Immature natural killer cell (primary cell): Measurements from ENCODE around the gene FIBCD1. TPM values are rescaled to one million over a fixed set of nuclear protein-coding genes. Genes with fewer than 3 reads are reported as not detected.

Experiments used
- DNase-seq, 3 donors: peaks; one replicate each; pipeline ENCODE4 v3.0.0; 2022; ENCODE audit warnings: mixed read lengths in 1 of 3
- H3K27ac Mint-ChIP-seq, 6 donors: one replicate each; pipeline ENCODE4 v1.8.0; 2020; ENCODE audit warnings: mixed read lengths in 6 of 6, mild to moderate bottlenecking in 5 of 6, inconsistent platforms in 4 of 6, moderate library complexity in 3 of 6
- H3K27me3 Mint-ChIP-seq, 3 donors: one replicate each; pipeline ENCODE4 v1.8.0; 2020 to 2021; ENCODE audit warnings: low read depth in 3 of 3, mild to moderate bottlenecking in 3 of 3, mixed read lengths in 3 of 3, moderate library complexity in 3 of 3, inconsistent platforms in 1 of 3
- H3K36me3 Mint-ChIP-seq, 3 donors: one replicate each; pipeline ENCODE4 v1.8.0; 2020; ENCODE audit warnings: mixed read lengths in 3 of 3, inconsistent platforms in 2 of 3, mild to moderate bottlenecking in 2 of 3
- H3K4me1 Mint-ChIP-seq, 2 donors: one replicate each; pipeline ENCODE4 v1.8.0; 2020; ENCODE audit warnings: inconsistent platforms in 2 of 2, mild to moderate bottlenecking in 2 of 2, mixed read lengths in 2 of 2, moderate library complexity in 1 of 2
- H3K4me3 Mint-ChIP-seq, 5 donors: one replicate each; pipeline ENCODE4 v1.8.0; 2020; ENCODE audit warnings: mild to moderate bottlenecking in 5 of 5, mixed read lengths in 5 of 5, inconsistent platforms in 3 of 5, moderate library complexity in 3 of 5
- H3K9me3 Mint-ChIP-seq, 6 donors: one replicate each; pipeline ENCODE4 v1.8.0; 2020; ENCODE audit warnings: mild to moderate bottlenecking in 6 of 6, mixed read lengths in 6 of 6, inconsistent platforms in 4 of 6, moderate library complexity in 3 of 6
- polyA plus RNA-seq, 3 donors: library from polyadenylated mRNA; unstranded; fragments of 300-500 nt; fragmentation: Illumina TruSeq; gene quantifications; one replicate each; pipeline ENCODE4 v1.2.3, GENCODE V29; 2021

The FIBCD1 gene
- polyA plus RNA-seq, 3 donors from 2014 or later = not detected

- no peak overlapping the region for H3K4me3 Mint-ChIP-seq
- no peaks in the 10 kb centered on the region for H3K4me1 Mint-ChIP-seq
- DNase-seq = no peak
- no peaks in the 10 kb centered on the region for H3K9me3 Mint-ChIP-seq
- no peaks in the 10 kb centered on the region for H3K36me3 Mint-ChIP-seq
- H3K27me3 Mint-ChIP-seq = peaks cover 0 to 7% (median 2%) of the 10 kb centered on the region in 3 donors
- no peak overlapping the region for H3K27ac Mint-ChIP-seq
Measured at GRCh38 chr9:130980526-130980925, 41.5 kb upstream of the FIBCD1 start.

DNA sequence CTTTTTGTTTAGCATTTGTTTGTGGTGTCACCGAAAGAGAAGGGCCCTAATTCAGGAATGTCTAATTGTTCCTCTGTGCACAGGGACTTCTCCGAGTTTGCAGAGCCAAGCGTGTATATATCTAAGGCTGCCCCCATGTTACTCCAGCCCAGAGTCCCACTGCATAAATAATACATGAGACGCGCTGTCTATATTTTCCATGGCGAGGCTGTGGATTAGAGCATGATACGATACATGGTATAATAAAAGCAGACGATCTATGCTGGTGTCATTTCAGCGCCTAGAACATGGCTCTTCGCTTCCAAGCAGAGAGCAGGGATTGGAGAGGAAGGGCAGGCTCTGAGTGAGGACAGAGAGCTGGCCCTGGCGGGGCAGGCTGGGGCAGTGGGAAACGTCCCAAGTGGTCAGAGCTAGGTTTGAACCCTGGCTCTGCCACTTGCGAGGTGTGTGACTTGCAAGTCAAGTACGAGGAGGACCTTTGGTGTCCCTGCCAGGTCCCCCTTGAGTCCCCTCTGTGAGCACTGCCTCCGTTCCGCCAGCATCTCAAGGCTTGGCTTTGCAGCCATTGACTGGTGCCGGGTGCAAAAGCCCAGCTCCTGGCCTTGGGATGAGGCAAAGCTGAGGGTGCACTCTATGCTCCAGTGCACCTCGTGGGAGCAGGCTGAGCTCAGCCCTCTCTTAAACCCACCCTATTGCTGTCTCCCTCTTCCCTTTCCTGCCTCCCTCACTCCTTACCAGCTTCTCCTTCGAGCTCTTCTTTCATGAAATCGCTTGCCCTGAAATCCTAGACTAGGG is 40.7 kb upstream of the FIBCD1 start:
- Mint-ChIP-seq H3K4me1 (no peaks in the 10 kb centered on the region), H3K36me3 (no peaks in the 10 kb centered on the region), H3K27me3 (peaks cover 2 to 7% (median 2%) of the 10 kb centered on the region in 3 donors), H3K27ac (no peak overlapping the region), H3K4me3 (no peak overlapping the region), H3K9me3 (no peaks in the 10 kb centered on the region)
- no peak for DNase-seq

DNA sequence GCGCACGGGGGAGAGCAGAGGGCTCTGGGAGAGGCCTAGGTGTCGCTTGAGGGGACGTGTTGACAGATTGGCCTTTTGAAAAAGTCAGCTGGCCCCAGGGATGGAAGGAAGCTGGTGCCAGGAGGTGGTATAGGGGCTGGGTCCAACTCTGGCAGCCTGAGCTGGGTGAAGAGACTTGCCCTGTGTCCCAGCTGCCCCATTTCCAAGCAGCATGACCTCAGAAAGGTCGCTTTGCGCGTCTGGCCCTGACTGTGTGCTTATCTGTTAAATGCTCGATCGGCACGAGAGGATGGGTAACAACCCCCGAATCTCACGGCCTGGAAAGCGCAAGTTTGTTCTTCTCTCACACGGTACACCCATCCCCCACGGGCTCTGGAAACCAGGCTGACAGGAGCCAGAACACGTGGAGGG is 38.8 kb upstream of the FIBCD1 start:
- Mint-ChIP-seq H3K27ac (no peak overlapping the region), H3K9me3 (no peaks in the 10 kb centered on the region), H3K4me3 (no peak overlapping the region), H3K36me3 (no peaks in the 10 kb centered on the region), H3K27me3 (peaks cover 2 to 7% (median 2%) of the 10 kb centered on the region in 3 donors), H3K4me1 (no peaks in the 10 kb centered on the region)
- no peak for DNase-seq

DNA sequence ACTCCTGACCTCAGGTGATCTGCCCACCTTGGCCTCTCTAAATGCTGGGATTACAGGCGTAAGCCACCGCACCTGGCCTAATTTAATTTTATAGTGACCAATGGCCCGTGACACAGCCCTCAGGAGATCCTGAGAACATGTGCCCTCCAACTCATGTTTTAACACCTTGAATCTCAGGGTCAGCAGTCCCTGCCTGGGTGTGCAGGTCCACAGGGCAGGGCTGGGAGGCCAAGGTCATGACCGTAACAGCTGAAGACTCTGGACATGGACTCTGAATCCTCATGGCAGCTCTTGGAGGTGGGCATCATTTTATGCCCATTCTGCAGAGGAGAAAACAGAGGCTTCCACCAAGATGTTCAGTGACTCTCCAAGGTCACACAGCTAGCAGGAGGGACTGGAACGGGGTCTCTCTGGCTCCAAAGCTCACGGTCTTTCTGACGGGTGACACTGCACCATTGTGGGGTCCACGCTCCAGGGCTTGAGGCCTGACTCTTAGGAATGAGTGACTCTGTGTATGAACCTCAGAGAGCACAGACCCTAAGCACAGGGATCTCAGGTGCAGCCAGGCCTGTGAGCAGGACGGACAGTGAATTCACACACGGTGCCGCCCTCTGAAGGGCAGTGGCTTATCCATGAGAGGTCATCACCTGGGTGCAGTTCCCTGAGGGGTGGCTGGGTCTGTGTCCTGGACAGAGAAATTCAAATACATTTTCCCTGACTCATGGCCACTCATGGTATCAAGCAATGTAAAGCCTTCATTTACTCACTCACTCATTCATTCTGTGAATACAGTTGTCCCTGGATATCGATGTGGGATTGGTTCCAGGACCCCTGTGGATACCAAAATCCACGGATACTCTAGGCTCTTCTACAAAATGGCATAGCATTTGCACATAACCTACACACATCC is 37.1 kb upstream of the FIBCD1 start:
- no peak overlapping the region for H3K27ac Mint-ChIP-seq
- H3K9me3 Mint-ChIP-seq = no peaks in the 10 kb centered on the region
- H3K4me3 Mint-ChIP-seq = no peak overlapping the region
- no peaks in the 10 kb centered on the region for H3K36me3 Mint-ChIP-seq
- DNase-seq = no peak
- peaks cover 2 to 11% (median 4%) of the 10 kb centered on the region in 3 donors for H3K27me3 Mint-ChIP-seq
- no peaks in the 10 kb centered on the region for H3K4me1 Mint-ChIP-seq

DNA sequence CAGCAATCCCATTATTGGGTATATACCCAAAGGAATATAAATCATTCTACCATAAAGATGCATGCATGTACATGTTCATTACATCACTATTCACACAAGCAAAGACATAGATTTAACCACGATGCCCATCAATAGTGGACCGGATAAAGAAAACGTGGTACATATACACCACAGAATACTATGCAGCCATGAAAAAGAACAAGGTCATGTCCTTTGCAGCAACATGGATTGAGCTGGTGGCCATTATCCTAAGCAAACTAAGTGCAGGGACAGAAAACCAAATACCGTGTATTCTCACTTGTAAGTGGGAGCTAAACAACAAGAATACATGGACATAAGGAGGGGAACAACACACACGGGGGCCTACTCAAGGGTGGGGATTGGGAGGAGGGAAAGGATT is 36.1 kb upstream of the FIBCD1 start:
- Mint-ChIP-seq H3K27ac (no peak overlapping the region), H3K4me3 (no peak overlapping the region), H3K36me3 (no peaks in the 10 kb centered on the region), H3K9me3 (no peaks in the 10 kb centered on the region), H3K4me1 (no peaks in the 10 kb centered on the region), H3K27me3 (peaks cover 2 to 8% (median 3%) of the 10 kb centered on the region in 3 donors)
- no peak for DNase-seq

DNA sequence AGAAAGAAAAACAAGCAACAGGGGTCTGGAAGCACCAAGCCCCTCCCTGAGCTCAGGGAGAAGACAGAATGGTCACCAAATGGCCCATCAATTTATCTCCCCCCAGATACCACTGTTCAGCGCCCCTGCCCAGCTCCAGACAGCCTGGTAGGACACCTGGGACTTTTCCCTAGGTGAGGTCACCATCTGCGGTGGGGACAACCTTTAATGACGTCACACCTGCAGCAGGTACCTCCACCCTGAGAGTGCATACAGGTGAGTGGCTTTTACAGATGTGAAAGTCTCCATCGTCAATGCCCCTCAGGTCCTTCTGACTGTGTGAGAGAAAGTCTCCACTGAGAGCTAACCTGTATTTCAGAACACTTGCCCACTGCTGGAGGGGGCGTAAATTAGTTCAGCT is 35.6 kb upstream of the FIBCD1 start:
- Mint-ChIP-seq H3K27me3 (peaks cover 2 to 7% (median 3%) of the 10 kb centered on the region in 3 donors), H3K4me1 (no peaks in the 10 kb centered on the region), H3K36me3 (no peaks in the 10 kb centered on the region), H3K4me3 (no peak overlapping the region), H3K27ac (no peak overlapping the region), H3K9me3 (no peaks in the 10 kb centered on the region)
- DNase-seq = no peak

GRCh38 chr9:130973686-130974281 is 34.7 kb upstream of the FIBCD1 start:
- H3K36me3 Mint-ChIP-seq = no peaks in the 10 kb centered on the region
- H3K27ac Mint-ChIP-seq = no peak overlapping the region
- H3K4me1 Mint-ChIP-seq = no peaks in the 10 kb centered on the region
- H3K4me3 Mint-ChIP-seq = no peak overlapping the region
- H3K27me3 Mint-ChIP-seq = peaks cover 2 to 7% (median 5%) of the 10 kb centered on the region in 3 donors
- no peak for DNase-seq
- no peaks in the 10 kb centered on the region for H3K9me3 Mint-ChIP-seq

GRCh38 chr9:130972957-130973685 is 34.1 kb upstream of the FIBCD1 start:
- no peaks in the 10 kb centered on the region for H3K36me3 Mint-ChIP-seq
- H3K9me3 Mint-ChIP-seq = no peaks in the 10 kb centered on the region
- no peak overlapping the region for H3K27ac Mint-ChIP-seq
- peaks cover 2 to 7% (median 5%) of the 10 kb centered on the region in 3 donors for H3K27me3 Mint-ChIP-seq
- no peak for DNase-seq
- H3K4me1 Mint-ChIP-seq = no peaks in the 10 kb centered on the region
- no peak overlapping the region for H3K4me3 Mint-ChIP-seq

DNA sequence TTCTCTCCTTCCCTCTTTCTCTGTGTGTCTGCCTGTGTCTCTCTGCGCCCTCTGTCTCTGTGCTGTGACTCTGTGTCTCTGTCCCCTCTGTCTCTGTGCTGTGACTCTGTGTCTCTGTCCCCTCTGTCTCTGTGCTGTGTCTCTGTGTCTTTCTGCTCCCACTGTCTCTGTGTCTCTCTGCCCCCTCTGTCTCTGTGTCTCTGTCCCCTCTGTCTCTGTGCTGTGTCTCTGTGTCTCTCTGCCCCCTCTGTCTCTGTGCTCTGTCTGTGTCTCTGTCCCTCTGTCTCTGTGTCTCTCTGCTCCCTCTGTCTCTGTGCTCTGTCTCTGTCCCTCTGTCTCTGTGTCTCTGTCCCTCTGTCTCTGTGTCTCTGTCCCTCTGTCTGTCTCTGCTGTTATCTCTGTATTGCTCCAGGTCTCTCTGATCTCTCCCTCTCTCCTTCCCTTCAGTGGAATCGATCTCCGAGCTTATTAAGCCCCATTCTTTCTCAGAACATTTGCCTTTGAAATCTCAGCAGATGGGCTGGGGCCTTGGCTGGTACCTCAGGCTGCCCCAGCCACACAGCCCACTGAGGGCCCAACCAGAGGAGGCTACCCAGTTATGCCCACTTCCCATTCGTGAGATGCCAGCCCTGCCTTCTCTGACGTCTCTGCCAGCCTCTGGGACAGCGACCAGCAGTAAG is 33.4 kb upstream of the FIBCD1 start:
- H3K9me3 Mint-ChIP-seq = no peaks in the 10 kb centered on the region
- H3K36me3 Mint-ChIP-seq = no peaks in the 10 kb centered on the region
- H3K4me1 Mint-ChIP-seq = no peaks in the 10 kb centered on the region
- H3K27me3 Mint-ChIP-seq = peaks cover 2 to 6% (median 5%) of the 10 kb centered on the region in 3 donors
- H3K27ac Mint-ChIP-seq = no peak overlapping the region
- DNase-seq = no peak
- no peak overlapping the region for H3K4me3 Mint-ChIP-seq

DNA sequence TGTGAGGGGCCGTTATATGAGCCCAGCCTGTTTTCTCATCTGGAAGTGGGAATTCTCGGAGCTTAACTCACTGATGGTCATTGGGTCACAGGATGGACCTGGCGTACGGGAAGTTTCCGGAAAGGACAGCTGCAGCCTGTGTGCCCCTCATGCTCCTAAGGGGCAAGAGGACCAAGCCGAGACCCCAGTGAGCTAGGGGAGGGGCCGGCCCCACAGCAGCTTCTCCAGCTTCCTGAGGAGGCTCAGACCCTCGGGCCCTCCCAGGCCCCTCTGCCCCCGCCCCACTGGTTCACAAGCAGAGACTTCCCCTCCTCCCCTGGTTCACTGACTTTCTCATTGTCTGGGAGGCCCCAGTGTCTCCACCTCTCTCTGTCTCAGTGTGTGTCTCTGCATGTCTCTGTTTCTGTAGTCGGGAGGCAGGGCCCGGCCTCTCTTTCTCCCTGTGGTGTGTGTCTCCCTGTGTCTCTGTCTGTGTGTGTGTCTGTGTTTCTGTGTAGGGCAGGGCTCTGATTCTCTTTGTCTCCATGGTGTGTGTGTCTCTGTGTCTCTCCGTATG is 32.3 kb upstream of the FIBCD1 start:
- Mint-ChIP-seq H3K36me3 (no peaks in the 10 kb centered on the region), H3K4me3 (no peak overlapping the region), H3K27ac (no peak overlapping the region), H3K27me3 (peaks cover 2 to 5% (median 4%) of the 10 kb centered on the region in 3 donors), H3K9me3 (no peaks in the 10 kb centered on the region), H3K4me1 (no peaks in the 10 kb centered on the region)
- DNase-seq = no peak

DNA sequence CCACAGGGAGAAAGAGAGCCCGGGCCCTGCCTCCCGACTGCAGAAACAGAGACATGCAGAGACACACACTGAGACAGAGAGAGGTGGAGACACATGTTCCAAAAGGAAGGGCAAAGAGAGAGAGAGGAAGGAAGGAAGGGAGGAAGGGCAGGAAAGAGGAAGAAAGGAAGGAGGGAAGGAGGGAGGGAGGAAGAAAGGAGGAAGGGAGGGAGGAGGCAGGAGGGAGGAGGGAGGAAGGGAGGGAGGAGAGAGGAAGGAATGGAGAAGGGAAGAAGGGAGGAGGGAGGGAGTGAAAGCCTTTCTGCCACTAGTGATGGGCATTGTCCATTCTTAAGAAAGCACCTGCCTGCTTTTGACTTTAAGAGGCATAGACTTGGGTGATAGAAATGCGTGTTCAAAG is 31.8 kb upstream of the FIBCD1 start:
- Mint-ChIP-seq H3K27me3 (peaks cover 2 to 5% (median 4%) of the 10 kb centered on the region in 3 donors), H3K4me1 (no peaks in the 10 kb centered on the region), H3K36me3 (no peaks in the 10 kb centered on the region), H3K9me3 (no peaks in the 10 kb centered on the region), H3K27ac (no peak overlapping the region), H3K4me3 (no peak overlapping the region)
- no peak for DNase-seq

GRCh38 chr9:130970052-130970451 is 31.0 kb upstream of the FIBCD1 start:
- DNase-seq = no peak
- Mint-ChIP-seq H3K27ac (no peak overlapping the region), H3K9me3 (no peaks in the 10 kb centered on the region), H3K36me3 (no peaks in the 10 kb centered on the region), H3K4me3 (no peak overlapping the region), H3K4me1 (no peaks in the 10 kb centered on the region), H3K27me3 (peaks cover 1 to 5% (median 4%) of the 10 kb centered on the region in 3 donors)

- H3K27me3 Mint-ChIP-seq = peaks cover 0 to 3% (median 2%) of the 10 kb centered on the region in 3 donors
- no peak for DNase-seq
- no peaks in the 10 kb centered on the region for H3K9me3 Mint-ChIP-seq
- H3K4me1 Mint-ChIP-seq = no peaks in the 10 kb centered on the region
- H3K27ac Mint-ChIP-seq = no peak overlapping the region
- no peak overlapping the region for H3K4me3 Mint-ChIP-seq
- H3K36me3 Mint-ChIP-seq = no peaks in the 10 kb centered on the region
Measured at GRCh38 chr9:130965680-130966079, 26.6 kb upstream of the FIBCD1 start.
